VCaP (cell line): ENCODE measurements around the gene HDAC4.

Experiments
- H3K27ac ChIP-seq: fragments of 450-650 bp; 2 replicates; pipeline ENCODE4 v1.5.1; 2017
- CTCF ChIP-seq: fragments of 450-650 bp; conservative IDR thresholded peaks from 2 replicates; pipeline ENCODE4 v1.5.1; 2017; ENCODE audit warnings: mild to moderate bottlenecking, moderate library complexity

HDAC4 gene

GRCh38 chr2:239433777-239434403 is 33.1 kb upstream of the HDAC4 start:
- TF ChIP-seq CTCF: no peak
- no peak overlapping the region for H3K27ac ChIP-seq

- no peak for TF ChIP-seq CTCF
Observed at GRCh38 chr2:239432174-239432573, 31.4 kb upstream of the HDAC4 start.

GRCh38 chr2:239431536-239431935 is 30.7 kb upstream of the HDAC4 start:
- no peak for TF ChIP-seq CTCF

More at GRCh38 chr2:239432174-239432573, 31.4 kb upstream of the HDAC4 start:
- no peak overlapping the region for H3K27ac ChIP-seq

GRCh38 chr2:239429473-239430350 is 28.9 kb upstream of the HDAC4 start:
- no peak for TF ChIP-seq CTCF
- H3K27ac ChIP-seq: no peak overlapping the region; the same call in 1 of the 2 replicates

More at GRCh38 chr2:239431536-239431935, 30.7 kb upstream of the HDAC4 start:
- H3K27ac ChIP-seq: no peak overlapping the region

- TF ChIP-seq CTCF: no peak
Observed at GRCh38 chr2:239425631-239426030, 24.8 kb upstream of the HDAC4 start.

GRCh38 chr2:239424337-239425045 is 23.7 kb upstream of the HDAC4 start:
- no peak for TF ChIP-seq CTCF
- no peak overlapping the region for H3K27ac ChIP-seq

More at GRCh38 chr2:239425631-239426030, 24.8 kb upstream of the HDAC4 start:
- no peak overlapping the region for H3K27ac ChIP-seq

- TF ChIP-seq CTCF: no peak
- H3K27ac ChIP-seq: no peak overlapping the region
Observed at GRCh38 chr2:239423551-239423950, 22.7 kb upstream of the HDAC4 start.
